ENCODE data around the gene PRDX6.
"Not testable (repeated sequence)": the region's sequence is repeated elsewhere in the genome, so short reads cannot be mapped to it uniquely, and the experiment has no call there.

PRDX6 gene

DNA sequence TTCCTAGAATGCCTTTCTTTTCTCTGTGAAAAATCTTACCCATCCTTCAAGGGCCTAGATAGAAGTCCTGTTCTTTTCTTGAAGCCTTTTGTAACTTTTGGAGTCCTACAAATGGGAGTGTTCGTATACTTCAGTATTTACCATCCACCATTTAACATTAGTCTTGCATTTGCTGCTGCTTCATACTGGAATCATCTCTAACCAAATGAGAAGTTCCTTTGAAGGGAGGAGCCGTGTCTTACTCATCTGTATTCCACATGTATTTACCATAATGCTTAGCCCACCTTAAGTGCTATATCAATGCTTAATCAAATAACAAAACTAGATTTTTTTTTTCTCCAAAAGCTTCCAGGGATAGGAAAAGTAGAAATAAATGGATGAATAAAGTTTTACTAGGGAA, 7.1 kb downstream of the PRDX6 start:
- Histone ChIP-seq H3K9ac (ENCODE audit: low read depth, low read length) (no peak overlapping the region), H3K27me3 (ENCODE audit: control insufficient read depth, insufficient read depth, low read length) (no peaks in the 10 kb centered on the region), H3K36me3 (ENCODE audit: control insufficient read depth, insufficient read depth, low read length) (peaks cover 67% of the 10 kb centered on the region), H3K9me3 (ENCODE audit: control insufficient read depth, insufficient read depth, low read length) (no peaks in the 10 kb centered on the region), H3K4me3 (ENCODE audit: low read depth, low read length) (no peak overlapping the region), H3K4me1 (ENCODE audit: control insufficient read depth, insufficient read depth, low read length) (peaks cover 15% of the 10 kb centered on the region)

GRCh38 chr1:173485401-173485800, 8.3 kb downstream of the PRDX6 start:
- Histone ChIP-seq H3K9me3 (ENCODE audit: control insufficient read depth, insufficient read depth, low read length) (no peaks in the 10 kb centered on the region), H3K4me1 (ENCODE audit: control insufficient read depth, insufficient read depth, low read length) (peaks cover 7% of the 10 kb centered on the region), H3K4me3 (ENCODE audit: low read depth, low read length) (no peak overlapping the region), H3K9ac (ENCODE audit: low read depth, low read length) (no peak overlapping the region), H3K27me3 (ENCODE audit: control insufficient read depth, insufficient read depth, low read length) (no peaks in the 10 kb centered on the region), H3K36me3 (ENCODE audit: control insufficient read depth, insufficient read depth, low read length) (peaks cover 64% of the 10 kb centered on the region)

DNA sequence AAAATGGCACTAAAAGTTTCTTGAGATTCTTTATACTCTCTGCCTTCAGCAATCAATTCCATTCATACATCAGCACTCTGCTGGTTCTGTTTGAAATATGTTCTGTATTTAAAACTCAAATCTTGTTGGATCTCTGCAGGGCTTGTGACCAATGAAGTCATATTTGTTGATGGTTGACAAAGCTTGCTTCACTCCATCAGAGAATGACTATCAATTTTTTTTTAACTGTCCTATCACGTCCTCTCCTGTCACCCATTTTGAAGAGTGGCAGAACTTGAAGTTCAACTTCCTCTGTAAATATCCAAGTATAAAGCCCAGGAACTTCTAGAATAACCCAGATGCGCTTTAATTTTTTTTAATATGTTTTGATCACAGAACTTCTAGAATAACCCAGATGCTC, 10.9 kb downstream of the PRDX6 start:
- peaks cover 7% of the 10 kb centered on the region for H3K4me1 ChIP-seq (ENCODE audit: control insufficient read depth, insufficient read depth, low read length)
- H3K9ac ChIP-seq (ENCODE audit: low read depth, low read length) = no peak overlapping the region
- no peaks in the 10 kb centered on the region for H3K9me3 ChIP-seq (ENCODE audit: control insufficient read depth, insufficient read depth, low read length)
- H3K4me3 ChIP-seq (ENCODE audit: low read depth, low read length) = no peak overlapping the region
- no peaks in the 10 kb centered on the region for H3K27me3 ChIP-seq (ENCODE audit: control insufficient read depth, insufficient read depth, low read length)
- H3K36me3 ChIP-seq (ENCODE audit: control insufficient read depth, insufficient read depth, low read length) = peaks cover 41% of the 10 kb centered on the region

DNA sequence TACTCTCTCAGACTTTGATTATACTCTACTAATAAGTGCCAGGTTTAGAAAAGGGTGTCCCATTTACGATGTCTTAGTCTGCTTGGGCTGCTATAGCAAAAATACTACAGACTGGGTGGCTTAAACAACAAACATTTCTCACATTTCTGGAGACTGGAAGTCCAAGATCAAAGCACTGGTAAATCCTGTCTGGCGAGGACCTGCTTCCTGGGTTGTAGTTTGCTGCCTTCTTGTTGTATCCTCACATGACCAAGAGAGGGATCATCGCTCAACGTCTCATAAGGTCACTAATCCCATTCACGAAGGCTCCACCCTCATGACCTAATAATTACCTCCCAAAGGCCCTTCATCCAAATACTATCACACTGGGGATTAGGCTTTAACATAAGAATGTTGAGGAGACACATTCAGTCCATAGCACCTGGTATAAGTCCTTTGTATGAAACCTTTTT, 12.0 kb downstream of the PRDX6 start:
- peaks cover 7% of the 10 kb centered on the region for H3K4me1 ChIP-seq (ENCODE audit: control insufficient read depth, insufficient read depth, low read length)
- no peaks in the 10 kb centered on the region for H3K9me3 ChIP-seq (ENCODE audit: control insufficient read depth, insufficient read depth, low read length)
- peaks cover 38% of the 10 kb centered on the region for H3K36me3 ChIP-seq (ENCODE audit: control insufficient read depth, insufficient read depth, low read length)
- H3K9ac ChIP-seq (ENCODE audit: low read depth, low read length) = no peak overlapping the region
- no peaks in the 10 kb centered on the region for H3K27me3 ChIP-seq (ENCODE audit: control insufficient read depth, insufficient read depth, low read length)
- no peak overlapping the region for H3K4me3 ChIP-seq (ENCODE audit: low read depth, low read length)

DNA sequence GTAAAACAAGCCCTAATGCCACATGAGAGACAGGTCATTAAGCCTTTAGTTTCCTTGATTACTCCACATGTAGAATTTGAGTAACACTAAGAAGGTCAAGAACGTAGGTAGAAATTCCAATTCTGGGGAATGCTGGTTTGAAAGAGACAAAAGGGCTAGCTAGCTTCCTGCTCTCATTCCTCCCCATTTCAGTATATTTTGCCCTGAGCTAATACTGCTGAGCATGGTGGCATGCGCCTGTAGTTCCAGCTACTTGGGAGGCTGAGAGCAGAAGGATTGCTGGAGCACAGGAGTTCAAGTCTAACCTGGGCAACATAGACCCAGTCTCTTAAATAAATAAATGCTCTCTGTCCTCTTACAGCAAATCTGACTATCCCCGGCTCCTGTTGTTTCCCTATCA, 12.8 kb downstream of the PRDX6 start:
- peaks cover 31% of the 10 kb centered on the region for H3K36me3 ChIP-seq (ENCODE audit: control insufficient read depth, insufficient read depth, low read length)
- no peak overlapping the region for H3K9ac ChIP-seq (ENCODE audit: low read depth, low read length)
- H3K27me3 ChIP-seq (ENCODE audit: control insufficient read depth, insufficient read depth, low read length) = no peaks in the 10 kb centered on the region
- no peaks in the 10 kb centered on the region for H3K9me3 ChIP-seq (ENCODE audit: control insufficient read depth, insufficient read depth, low read length)
- H3K4me3 ChIP-seq (ENCODE audit: low read depth, low read length) = no peak overlapping the region
- H3K4me1 ChIP-seq (ENCODE audit: control insufficient read depth, insufficient read depth, low read length) = peaks cover 7% of the 10 kb centered on the region

GRCh38 chr1:173491508-173491907, 14.4 kb downstream of the PRDX6 start:
- Histone ChIP-seq H3K9me3 (ENCODE audit: control insufficient read depth, insufficient read depth, low read length) (no peaks in the 10 kb centered on the region), H3K36me3 (ENCODE audit: control insufficient read depth, insufficient read depth, low read length) (peaks cover 15% of the 10 kb centered on the region), H3K4me3 (ENCODE audit: low read depth, low read length) (no peak overlapping the region)

DNA sequence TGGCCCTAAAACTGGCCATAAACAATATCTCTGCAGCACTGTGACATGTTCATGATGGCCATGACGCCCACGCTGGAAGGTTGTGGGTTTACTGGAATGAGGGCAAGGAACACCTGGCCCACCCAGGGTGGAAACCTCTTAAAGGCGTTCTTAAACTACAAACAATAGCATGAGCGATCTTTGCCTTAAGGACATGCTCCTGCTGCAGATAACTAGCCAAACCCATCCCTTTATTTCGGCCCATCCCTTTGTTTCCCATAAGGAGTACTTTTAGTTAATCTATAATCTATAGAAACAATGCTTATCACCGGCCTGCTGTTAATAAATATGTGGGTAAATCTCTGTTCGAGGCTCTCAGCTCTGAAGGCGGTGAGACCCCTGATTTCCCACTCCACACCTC, 16.0 kb downstream of the PRDX6 start:
- H3K36me3 ChIP-seq (ENCODE audit: control insufficient read depth, insufficient read depth, low read length); H3K4me3 ChIP-seq (ENCODE audit: low read depth, low read length); H3K4me1 ChIP-seq (ENCODE audit: control insufficient read depth, insufficient read depth, low read length); H3K27me3 ChIP-seq (ENCODE audit: control insufficient read depth, insufficient read depth, low read length); H3K9ac ChIP-seq (ENCODE audit: low read depth, low read length); H3K9me3 ChIP-seq (ENCODE audit: control insufficient read depth, insufficient read depth, low read length): not testable (repeated sequence)

More at GRCh38 chr1:173491508-173491907, 14.4 kb downstream of the PRDX6 start:
- H3K9ac ChIP-seq (ENCODE audit: low read depth, low read length) = no peak overlapping the region
- H3K4me1 ChIP-seq (ENCODE audit: control insufficient read depth, insufficient read depth, low read length) = peaks cover 7% of the 10 kb centered on the region
- H3K27me3 ChIP-seq (ENCODE audit: control insufficient read depth, insufficient read depth, low read length) = no peaks in the 10 kb centered on the region

- H3K4me3 ChIP-seq (ENCODE audit: low read depth, low read length) = no peak overlapping the region
- no peaks in the 10 kb centered on the region for H3K9me3 ChIP-seq (ENCODE audit: control insufficient read depth, insufficient read depth, low read length)
- H3K9ac ChIP-seq (ENCODE audit: low read depth, low read length) = no peak overlapping the region
- no peaks in the 10 kb centered on the region for H3K27me3 ChIP-seq (ENCODE audit: control insufficient read depth, insufficient read depth, low read length)
- H3K4me1 ChIP-seq (ENCODE audit: control insufficient read depth, insufficient read depth, low read length) = no peaks in the 10 kb centered on the region
- H3K36me3 ChIP-seq (ENCODE audit: control insufficient read depth, insufficient read depth, low read length) = no peaks in the 10 kb centered on the region
Observed at GRCh38 chr1:173495609-173496267, 18.6 kb downstream of the PRDX6 start.

- Histone ChIP-seq H3K27me3 (ENCODE audit: control insufficient read depth, insufficient read depth, low read length) (no peaks in the 10 kb centered on the region), H3K9ac (ENCODE audit: low read depth, low read length) (no peak overlapping the region), H3K4me1 (ENCODE audit: control insufficient read depth, insufficient read depth, low read length) (no peaks in the 10 kb centered on the region), H3K4me3 (ENCODE audit: low read depth, low read length) (no peak overlapping the region), H3K9me3 (ENCODE audit: control insufficient read depth, insufficient read depth, low read length) (no peaks in the 10 kb centered on the region), H3K36me3 (ENCODE audit: control insufficient read depth, insufficient read depth, low read length) (no peaks in the 10 kb centered on the region)
Observed at GRCh38 chr1:173496757-173497320, 19.7 kb downstream of the PRDX6 start.

- no peaks in the 10 kb centered on the region for H3K27me3 ChIP-seq (ENCODE audit: control insufficient read depth, insufficient read depth, low read length)
- no peaks in the 10 kb centered on the region for H3K4me1 ChIP-seq (ENCODE audit: control insufficient read depth, insufficient read depth, low read length)
- H3K9me3 ChIP-seq (ENCODE audit: control insufficient read depth, insufficient read depth, low read length) = no peaks in the 10 kb centered on the region
- no peak overlapping the region for H3K4me3 ChIP-seq (ENCODE audit: low read depth, low read length)
- H3K36me3 ChIP-seq (ENCODE audit: control insufficient read depth, insufficient read depth, low read length) = no peaks in the 10 kb centered on the region
- no peak overlapping the region for H3K9ac ChIP-seq (ENCODE audit: low read depth, low read length)
Observed at GRCh38 chr1:173499729-173500128, 22.6 kb downstream of the PRDX6 start.

- H3K27me3 ChIP-seq (ENCODE audit: control insufficient read depth, insufficient read depth, low read length) = no peaks in the 10 kb centered on the region
- H3K4me3 ChIP-seq (ENCODE audit: low read depth, low read length) = no peak overlapping the region
- H3K4me1 ChIP-seq (ENCODE audit: control insufficient read depth, insufficient read depth, low read length) = peaks cover 1% of the 10 kb centered on the region
- no peaks in the 10 kb centered on the region for H3K36me3 ChIP-seq (ENCODE audit: control insufficient read depth, insufficient read depth, low read length)
- no peak overlapping the region for H3K9ac ChIP-seq (ENCODE audit: low read depth, low read length)
- H3K9me3 ChIP-seq (ENCODE audit: control insufficient read depth, insufficient read depth, low read length) = no peaks in the 10 kb centered on the region
Observed at GRCh38 chr1:173502104-173502503, 25.0 kb downstream of the PRDX6 start.

DNA sequence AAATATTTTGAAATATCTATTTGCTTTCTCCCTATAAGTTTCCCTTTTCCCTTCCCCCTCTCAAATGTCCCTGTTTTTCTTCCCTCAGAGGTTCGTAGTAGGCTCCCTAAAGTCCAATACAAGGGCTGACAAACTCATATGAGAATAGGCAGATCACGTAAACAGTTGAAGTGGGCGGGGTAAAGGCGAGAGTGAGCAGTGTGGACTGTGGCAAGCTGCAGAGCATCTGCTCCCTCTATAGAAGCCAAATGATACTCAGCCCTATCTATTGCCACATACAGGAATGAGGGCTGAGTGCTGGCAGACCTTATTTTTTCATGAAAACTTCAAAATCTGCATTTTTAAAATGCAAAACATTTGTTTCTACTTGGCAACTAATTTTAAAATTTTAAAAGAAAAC, 26.3 kb downstream of the PRDX6 start:
- H3K27me3 ChIP-seq (ENCODE audit: control insufficient read depth, insufficient read depth, low read length) = no peaks in the 10 kb centered on the region
- no peak overlapping the region for H3K4me3 ChIP-seq (ENCODE audit: low read depth, low read length)
- peaks cover 10% of the 10 kb centered on the region for H3K4me1 ChIP-seq (ENCODE audit: control insufficient read depth, insufficient read depth, low read length)
- H3K9me3 ChIP-seq (ENCODE audit: control insufficient read depth, insufficient read depth, low read length) = no peaks in the 10 kb centered on the region
- no peaks in the 10 kb centered on the region for H3K36me3 ChIP-seq (ENCODE audit: control insufficient read depth, insufficient read depth, low read length)
- no peak overlapping the region for H3K9ac ChIP-seq (ENCODE audit: low read depth, low read length)
